Loucy (cell line): Measurements from ENCODE around the gene SATL1.

Experiments used
- CTCF ChIP-seq: fragments of 200-600 bp; sonication (generic); conservative IDR thresholded peaks from 2 replicates; pipeline ENCODE4 v1.5.1; 2014; ENCODE audit warnings: mild to moderate bottlenecking, antibody characterized with exemption, low read length
- EZH2phosphoT487 ChIP-seq: fragments of 200-600 bp; IDR thresholded peaks from 2 replicates; pipeline ENCODE4 v1.6.1; 2018; ENCODE audit warnings: antibody characterized with exemption, mild to moderate bottlenecking, moderate library complexity, borderline replicate concordance

GRCh38 chrX:85089321-85089840 is 154.2 kb downstream of the SATL1 start:
- no peak for TF ChIP-seq CTCF
- TF ChIP-seq EZH2phosphoT487 = no peak
